ENCODE measurements around the gene EFCAB5.
"Not testable (repeated sequence)": the region's sequence is repeated elsewhere in the genome, so short reads cannot be mapped to it uniquely, and the experiment has no call there.

EFCAB5 gene

GRCh38 chr17:29941334-29941733 is at the start of gene EFCAB5:
Gene EFCAB5 (plus strand): TSS chr17:29941634. CDS start chr17:29941797, 163 bp downstream.
- Histone ChIP-seq H3K4me1 (ENCODE audit: control insufficient read depth, insufficient read depth, low read length) (no peaks in the 10 kb centered on the region), H3K4me3 (ENCODE audit: low read depth, low read length) (no peak within 1 kb of the TSS), H3K36me3 (ENCODE audit: control insufficient read depth, insufficient read depth, low read length) (no peaks in the 10 kb centered on the region), H3K27ac (ENCODE audit: low read depth, low read length) (no peak within 1 kb of the TSS), H3K9ac (ENCODE audit: low read depth, low read length) (no peak within 1 kb of the TSS), H3K9me3 (ENCODE audit: control insufficient read depth, insufficient read depth, low read length) (no peaks in the 10 kb centered on the region), H3K27me3 (ENCODE audit: control insufficient read depth, insufficient read depth, low read length) (no peaks in the 10 kb centered on the region)

GRCh38 chr17:29892201-29892600 is 49.2 kb upstream of the EFCAB5 start:
- H3K9ac ChIP-seq (ENCODE audit: low read depth, low read length) = no peak overlapping the region
- no peaks in the 10 kb centered on the region for H3K36me3 ChIP-seq (ENCODE audit: control insufficient read depth, insufficient read depth, low read length)
- H3K9me3 ChIP-seq (ENCODE audit: control insufficient read depth, insufficient read depth, low read length) = no peaks in the 10 kb centered on the region
- no peak overlapping the region for H3K27ac ChIP-seq (ENCODE audit: low read depth, low read length)
- no peaks in the 10 kb centered on the region for H3K27me3 ChIP-seq (ENCODE audit: control insufficient read depth, insufficient read depth, low read length)
- H3K4me3 ChIP-seq (ENCODE audit: low read depth, low read length) = no peak overlapping the region
- no peaks in the 10 kb centered on the region for H3K4me1 ChIP-seq (ENCODE audit: control insufficient read depth, insufficient read depth, low read length)

GRCh38 chr17:29897136-29897535 is 44.3 kb upstream of the EFCAB5 start:
- H3K27me3 ChIP-seq (ENCODE audit: control insufficient read depth, insufficient read depth, low read length); H3K4me1 ChIP-seq (ENCODE audit: control insufficient read depth, insufficient read depth, low read length); H3K9ac ChIP-seq (ENCODE audit: low read depth, low read length); H3K27ac ChIP-seq (ENCODE audit: low read depth, low read length); H3K4me3 ChIP-seq (ENCODE audit: low read depth, low read length); H3K36me3 ChIP-seq (ENCODE audit: control insufficient read depth, insufficient read depth, low read length); H3K9me3 ChIP-seq (ENCODE audit: control insufficient read depth, insufficient read depth, low read length): not testable (repeated sequence)

- H3K36me3 ChIP-seq (ENCODE audit: control insufficient read depth, insufficient read depth, low read length) = no peaks in the 10 kb centered on the region
Observed at GRCh38 chr17:29903471-29903870, 38.0 kb upstream of the EFCAB5 start.

GRCh38 chr17:29905086-29905878 is 36.2 kb upstream of the EFCAB5 start:
- Histone ChIP-seq H3K27me3 (ENCODE audit: control insufficient read depth, insufficient read depth, low read length) (no peaks in the 10 kb centered on the region), H3K4me3 (ENCODE audit: low read depth, low read length) (no peak overlapping the region), H3K4me1 (ENCODE audit: control insufficient read depth, insufficient read depth, low read length) (no peaks in the 10 kb centered on the region), H3K27ac (ENCODE audit: low read depth, low read length) (no peak overlapping the region), H3K36me3 (ENCODE audit: control insufficient read depth, insufficient read depth, low read length) (no peaks in the 10 kb centered on the region), H3K9ac (ENCODE audit: low read depth, low read length) (no peak overlapping the region), H3K9me3 (ENCODE audit: control insufficient read depth, insufficient read depth, low read length) (0 out of 2 replicates have a peak, but pooled peaks cover 7% of the 10 kb centered on the region)

More at GRCh38 chr17:29903471-29903870, 38.0 kb upstream of the EFCAB5 start:
- Histone ChIP-seq H3K9ac (ENCODE audit: low read depth, low read length) (no peak overlapping the region), H3K27me3 (ENCODE audit: control insufficient read depth, insufficient read depth, low read length) (no peaks in the 10 kb centered on the region), H3K9me3 (ENCODE audit: control insufficient read depth, insufficient read depth, low read length) (0 out of 2 replicates have a peak, but pooled peaks cover 7% of the 10 kb centered on the region), H3K27ac (ENCODE audit: low read depth, low read length) (no peak overlapping the region), H3K4me3 (ENCODE audit: low read depth, low read length) (no peak overlapping the region), H3K4me1 (ENCODE audit: control insufficient read depth, insufficient read depth, low read length) (no peaks in the 10 kb centered on the region)

GRCh38 chr17:29905879-29906167 is 35.6 kb upstream of the EFCAB5 start:
- Histone ChIP-seq H3K9me3 (ENCODE audit: control insufficient read depth, insufficient read depth, low read length) (0 out of 2 replicates have a peak, but pooled peaks cover 7% of the 10 kb centered on the region), H3K27ac (ENCODE audit: low read depth, low read length) (no peak overlapping the region), H3K9ac (ENCODE audit: low read depth, low read length) (no peak overlapping the region), H3K4me1 (ENCODE audit: control insufficient read depth, insufficient read depth, low read length) (no peaks in the 10 kb centered on the region), H3K4me3 (ENCODE audit: low read depth, low read length) (no peak overlapping the region), H3K36me3 (ENCODE audit: control insufficient read depth, insufficient read depth, low read length) (no peaks in the 10 kb centered on the region), H3K27me3 (ENCODE audit: control insufficient read depth, insufficient read depth, low read length) (no peaks in the 10 kb centered on the region)

GRCh38 chr17:29906969-29907368 is 34.5 kb upstream of the EFCAB5 start:
- Histone ChIP-seq H3K27ac (ENCODE audit: low read depth, low read length) (no peak overlapping the region), H3K27me3 (ENCODE audit: control insufficient read depth, insufficient read depth, low read length) (no peaks in the 10 kb centered on the region), H3K36me3 (ENCODE audit: control insufficient read depth, insufficient read depth, low read length) (no peaks in the 10 kb centered on the region), H3K4me3 (ENCODE audit: low read depth, low read length) (no peak overlapping the region), H3K9ac (ENCODE audit: low read depth, low read length) (no peak overlapping the region), H3K9me3 (ENCODE audit: control insufficient read depth, insufficient read depth, low read length) (0 out of 2 replicates have a peak, but pooled peaks cover 7% of the 10 kb centered on the region), H3K4me1 (ENCODE audit: control insufficient read depth, insufficient read depth, low read length) (no peaks in the 10 kb centered on the region)

- Histone ChIP-seq H3K27me3 (ENCODE audit: control insufficient read depth, insufficient read depth, low read length) (no peaks in the 10 kb centered on the region), H3K9me3 (ENCODE audit: control insufficient read depth, insufficient read depth, low read length) (0 out of 2 replicates have a peak, but pooled peaks cover 7% of the 10 kb centered on the region), H3K27ac (ENCODE audit: low read depth, low read length) (no peak overlapping the region), H3K36me3 (ENCODE audit: control insufficient read depth, insufficient read depth, low read length) (no peaks in the 10 kb centered on the region), H3K4me3 (ENCODE audit: low read depth, low read length) (no peak overlapping the region), H3K4me1 (ENCODE audit: control insufficient read depth, insufficient read depth, low read length) (no peaks in the 10 kb centered on the region), H3K9ac (ENCODE audit: low read depth, low read length) (no peak overlapping the region)
Observed at GRCh38 chr17:29909236-29910003, 32.0 kb upstream of the EFCAB5 start.

GRCh38 chr17:29911641-29912177 is 29.7 kb upstream of the EFCAB5 start:
- Histone ChIP-seq H3K27me3 (ENCODE audit: control insufficient read depth, insufficient read depth, low read length) (no peaks in the 10 kb centered on the region), H3K9me3 (ENCODE audit: control insufficient read depth, insufficient read depth, low read length) (no peaks in the 10 kb centered on the region), H3K9ac (ENCODE audit: low read depth, low read length) (no peak overlapping the region), H3K27ac (ENCODE audit: low read depth, low read length) (no peak overlapping the region), H3K4me1 (ENCODE audit: control insufficient read depth, insufficient read depth, low read length) (no peaks in the 10 kb centered on the region), H3K4me3 (ENCODE audit: low read depth, low read length) (no peak overlapping the region), H3K36me3 (ENCODE audit: control insufficient read depth, insufficient read depth, low read length) (no peaks in the 10 kb centered on the region)

GRCh38 chr17:29914819-29915537 is 26.5 kb upstream of the EFCAB5 start:
- no peaks in the 10 kb centered on the region for H3K4me1 ChIP-seq (ENCODE audit: control insufficient read depth, insufficient read depth, low read length)
- no peaks in the 10 kb centered on the region for H3K36me3 ChIP-seq (ENCODE audit: control insufficient read depth, insufficient read depth, low read length)
- no peak overlapping the region for H3K4me3 ChIP-seq (ENCODE audit: low read depth, low read length)
- no peaks in the 10 kb centered on the region for H3K9me3 ChIP-seq (ENCODE audit: control insufficient read depth, insufficient read depth, low read length)
- H3K9ac ChIP-seq (ENCODE audit: low read depth, low read length) = no peak overlapping the region
- H3K27me3 ChIP-seq (ENCODE audit: control insufficient read depth, insufficient read depth, low read length) = no peaks in the 10 kb centered on the region
- no peak overlapping the region for H3K27ac ChIP-seq (ENCODE audit: low read depth, low read length)

Measured in HUES48 (cell line).